Stomach (tissue), 9 donors: ENCODE data around the gene RHOXF1. TPM values are rescaled to one million over a fixed set of nuclear protein-coding genes. Genes with fewer than 3 reads are reported as not detected.
"Not testable (repeated sequence)": the region's sequence is repeated elsewhere in the genome, so short reads cannot be mapped to it uniquely, and the experiment has no call there.

Source experiments
- DNase-seq, 2 donors: peaks; one replicate each; pipeline versions ENCODE4 v3.0.0 to v3.0.0-alpha.2; 2013 to 2019
- H3K27ac ChIP-seq, 5 donors: fragments of 200-600 bp in 4 of 5; sonication (generic) in 4 of 5; one replicate each; pipeline ENCODE4 v1.5.1; 2013 to 2019; ENCODE audit warnings: mild to moderate bottlenecking in 1 of 5, moderate library complexity in 1 of 5
- H3K27me3 ChIP-seq, 3 donors: fragments of 200-600 bp; sonication (generic); one replicate each; pipeline ENCODE4 v1.5.1; 2017 to 2019; ENCODE audit warnings: mixed run types in 1 of 3
- H3K36me3 ChIP-seq, 4 donors: fragments of 200-600 bp; sonication (generic); 1 replicate in 3 of 4; 2 replicates in 1 of 4; pipeline ENCODE4 v1.5.1; 2016 to 2019
- H3K4me1 ChIP-seq, 4 donors: fragments of 200-600 bp; sonication (generic); one replicate each; pipeline ENCODE4 v1.5.1; 2016 to 2019
- H3K4me3 ChIP-seq, 4 donors: fragments of 200-600 bp; sonication (generic) in 3 of 4; one replicate each; pipeline ENCODE4 v1.5.1; 2016 to 2019; ENCODE audit warnings: mild to moderate bottlenecking in 1 of 4
- H3K9me3 ChIP-seq, 4 donors: fragments of 200-600 bp; sonication (generic); one replicate each; pipeline ENCODE4 v1.5.1; 2016 to 2019
- CTCF ChIP-seq, 7 experiments: fragments of 450-650 bp in 4 of 7; fragments of 200-600 bp in 3 of 7; sonication (generic) in 3 of 7; IDR thresholded peaks; one replicate each; pipeline ENCODE4 v1.5.1; 2016 to 2019; ENCODE audit warnings: antibody characterized with exemption in 7 of 7, control low read depth in 2 of 7, mild to moderate bottlenecking in 1 of 7
- EP300 ChIP-seq: sonication (generic); formaldehyde crosslinking; IDR thresholded peaks from one replicate; pipeline ENCODE4 v1.6.1; 2017; ENCODE audit warnings: antibody characterized with exemption
- POLR2A ChIP-seq, 4 donors: fragments of 450-650 bp; IDR thresholded peaks; one replicate each; pipeline ENCODE4 v1.6.1; 2016; ENCODE audit warnings: antibody characterized with exemption in 4 of 4, control low read depth in 2 of 4, mild to moderate bottlenecking in 1 of 4, moderate library complexity in 1 of 4
- POLR2AphosphoS5 ChIP-seq, 3 donors: sonication (generic); formaldehyde crosslinking; IDR thresholded peaks; one replicate each; pipeline ENCODE4 v1.6.1; 2016; ENCODE audit warnings: antibody characterized with exemption in 3 of 3
- WGBS, 5 donors: extraction: QIAGEN DNeasy Blood & Tissue Kit in 3 of 5; methylation state at CpG; one replicate each; pipeline versions ENCODE4 v1.1.5 to v1.1.7; 2013 to 2018; 5-methylcytosine and 5-hydroxymethylcytosine counted together
- intact Hi-C: fragments of 100-400 bp; cut with DNase I; formaldehyde crosslinking; loops from one replicate; pipeline ENCODE4 v1.15.1; 2023; ENCODE audit warnings: low total_unique reads
- polyA plus RNA-seq, 3 donors: library from polyadenylated mRNA; stranded (reverse); fragments of 200-250 nt; gene quantifications; one replicate each; pipeline ENCODE4 v1.2.3, GENCODE V29; 2013
- total RNA-seq, 5 donors: library from RNA; depleted of rRNA; stranded (reverse); fragments of >200 nt; gene quantifications; one replicate each; pipeline versions ENCODE4 v1.1.0 to v1.2.3, GENCODE V29; 2014 to 2016
- donor health status: healthy with polysubstance abuse.
- donor health status: Bipolar disorder and iron deficiency.
- donor health status: healthy.

The RHOXF1 gene
- total and polyA plus RNA-seq, 8 donors, result not detected

- Histone ChIP-seq H3K36me3 (no peaks in the 10 kb centered on the region), H3K27ac (no peak overlapping the region), H3K9me3 (no peaks in the 10 kb centered on the region), H3K27me3 (no peaks in the 10 kb centered on the region), H3K4me3 (no peak overlapping the region), H3K4me1 (no peaks in the 10 kb centered on the region)
- intact Hi-C loops, result no loop called here
- DNase-seq, result no peak
- TF ChIP-seq CTCF (IDR thresholded peaks at IDR 0.05) (no peak), POLR2AphosphoS5 (IDR thresholded peaks at IDR 0.05) (no peak), EP300 (no peak), POLR2A (IDR thresholded peaks at IDR 0.05) (no peak)
Observed at GRCh38 chrX:120111611-120112010, 4.1 kb downstream of the RHOXF1 start.

GRCh38 chrX:120109378-120109777, 6.3 kb downstream of the RHOXF1 start:
- intact Hi-C loops, result no loop called here
- WGBS, 5 donors, result 73 to 91% (median 85%) methylated on average over 1 of the region's 1 CpG
- Histone ChIP-seq H3K27me3 (no peaks in the 10 kb centered on the region), H3K36me3 (no peaks in the 10 kb centered on the region), H3K27ac (no peak overlapping the region), H3K9me3 (peaks cover 0 to 13% (median 3%) of the 10 kb centered on the region in 4 donors), H3K4me3 (no peak overlapping the region), H3K4me1 (no peaks in the 10 kb centered on the region)
- no peak for DNase-seq
- TF ChIP-seq POLR2AphosphoS5 (IDR thresholded peaks at IDR 0.05), result no peak
- TF ChIP-seq EP300, result no peak
- no peak for TF ChIP-seq POLR2A (IDR thresholded peaks at IDR 0.05)
- no peak for TF ChIP-seq CTCF (IDR thresholded peaks at IDR 0.05)

- H3K27me3 ChIP-seq, intact Hi-C loops, H3K4me1 ChIP-seq, H3K27ac ChIP-seq, H3K4me3 ChIP-seq, H3K36me3 ChIP-seq, DNase-seq: not testable (repeated sequence)
- H3K9me3 ChIP-seq, result peaks cover 0 to 52% (median 31%) of the 10 kb centered on the region in 4 donors
- WGBS, 5 donors, result 78 to 100% (median 91%) methylated on average over 2 of the region's 2 CpGs
Observed at GRCh38 chrX:120104707-120105106, 11.0 kb downstream of the RHOXF1 start.

GRCh38 chrX:120101057-120101456, 14.7 kb downstream of the RHOXF1 start:
- H3K4me3 ChIP-seq, H3K27me3 ChIP-seq, intact Hi-C loops, H3K27ac ChIP-seq, DNase-seq, H3K4me1 ChIP-seq, H3K36me3 ChIP-seq: not testable (repeated sequence)
- 66 to 92% (median 85%) methylated on average over 2 of the region's 2 CpGs for WGBS, 5 donors
- H3K9me3 ChIP-seq, result peaks cover 0 to 61% (median 37%) of the 10 kb centered on the region in 4 donors

GRCh38 chrX:120090208-120090607, 25.5 kb downstream of the RHOXF1 start:
- 63 to 88% (median 70%) methylated on average over 2 of the region's 2 CpGs for WGBS, 5 donors
- H3K27ac ChIP-seq, result no peak overlapping the region
- no peaks in the 10 kb centered on the region for H3K9me3 ChIP-seq
- H3K4me3 ChIP-seq, result no peak overlapping the region
- TF ChIP-seq POLR2A (IDR thresholded peaks at IDR 0.05) (no peak), POLR2AphosphoS5 (IDR thresholded peaks at IDR 0.05) (no peak), CTCF (IDR thresholded peaks at IDR 0.05) (no peak), EP300 (no peak)
- peaks cover 0 to 3% (median 0%) of the 10 kb centered on the region in 4 donors for H3K4me1 ChIP-seq
- intact Hi-C loops, result no loop called here
- H3K36me3 ChIP-seq, result no peaks in the 10 kb centered on the region
- H3K27me3 ChIP-seq, result peaks cover 0 to 4% (median 0%) of the 10 kb centered on the region in 3 donors
- no peak for DNase-seq
